GM18499 (cell line): Measurements from ENCODE around the gene GXYLT2.
A peak's percentile ranks its signal among the peaks of the same experiment; 100 is the strongest.
"Not testable (repeated sequence)": the region's sequence is repeated elsewhere in the genome, so short reads cannot be mapped to it uniquely, and the experiment has no call there.

Experiments used
- ATAC-seq: cut with Tn5 transposase; IDR thresholded peaks from one replicate; pipeline ENCODE4 v1.9.1; 2021; ENCODE audit warnings: moderate number of reproducible peaks; ENCODE audit not compliant: insufficient read depth, unreplicated experiment

Gene GXYLT2

DNA sequence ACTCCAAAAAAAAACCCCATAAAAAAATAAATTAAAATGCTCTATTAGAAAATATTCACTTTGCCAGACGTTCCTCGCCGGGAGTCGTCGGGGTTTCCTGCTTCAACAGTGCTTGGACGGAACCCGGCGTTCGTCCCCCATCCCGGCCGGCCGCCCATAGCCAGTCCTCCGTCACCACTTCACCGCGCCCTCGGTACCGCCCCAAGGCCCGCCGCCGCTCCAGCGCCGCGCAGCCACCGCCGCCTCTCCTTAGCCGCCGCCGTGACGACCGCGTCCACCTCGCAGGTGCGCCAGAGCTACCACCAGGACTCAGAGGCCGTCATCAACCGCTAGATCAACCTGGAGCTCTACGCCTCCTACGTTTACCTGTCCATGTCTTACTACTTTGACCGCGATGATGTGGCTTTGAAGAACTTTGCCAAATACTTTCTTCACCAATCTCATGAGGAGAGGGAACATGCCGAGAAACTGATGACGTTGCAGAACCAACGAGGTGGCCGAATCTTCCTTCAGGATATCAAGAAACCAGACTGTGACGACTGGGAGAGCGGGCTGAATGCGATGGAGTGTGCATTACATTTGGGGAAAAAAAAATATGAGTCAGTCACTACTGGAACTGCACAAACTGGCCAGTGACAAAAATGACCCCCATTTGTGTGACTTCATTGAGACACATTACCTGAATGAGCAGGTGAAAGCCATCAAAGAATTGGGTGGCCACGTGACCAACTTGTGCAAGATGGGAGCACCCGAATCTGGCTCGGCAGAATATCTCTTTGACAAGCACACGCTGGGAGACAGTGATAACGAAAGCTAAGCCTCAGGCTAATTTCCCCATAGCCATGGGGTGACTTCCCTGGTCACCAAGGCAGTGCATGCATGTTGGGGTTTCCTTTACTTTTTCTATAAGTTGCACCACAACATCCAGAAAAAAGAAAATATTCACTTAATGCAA lies 41.2 kb downstream of the GXYLT2 start:
- ATAC-seq, result not testable (repeated sequence)

DNA sequence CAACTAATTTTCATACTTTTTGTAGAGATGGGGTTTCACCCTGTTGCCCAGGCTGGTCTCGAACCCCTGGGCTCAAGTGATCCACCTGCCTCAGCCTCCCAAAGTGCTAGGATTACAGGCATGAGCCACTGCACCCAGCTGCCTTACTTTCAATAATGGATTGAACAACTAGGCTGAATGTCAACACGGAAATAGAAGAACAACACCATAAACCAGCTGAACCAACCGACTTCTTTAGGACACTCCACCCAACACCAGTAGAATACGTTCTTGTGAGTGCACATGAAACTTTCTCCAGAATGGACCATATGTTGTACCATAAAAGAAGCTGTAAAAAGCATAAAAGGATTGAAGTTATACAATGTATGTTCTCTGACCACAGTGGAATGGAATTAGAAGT lies 42.9 kb downstream of the GXYLT2 start:
- ATAC-seq, result no peak

GRCh38 chr3:72932416-72932815 lies 44.6 kb downstream of the GXYLT2 start:
- ATAC-seq, result no peak

- peak; percentile 78 for ATAC-seq
Observed at GRCh38 chr3:72938471-72939265, 50.8 kb downstream of the GXYLT2 start.

DNA sequence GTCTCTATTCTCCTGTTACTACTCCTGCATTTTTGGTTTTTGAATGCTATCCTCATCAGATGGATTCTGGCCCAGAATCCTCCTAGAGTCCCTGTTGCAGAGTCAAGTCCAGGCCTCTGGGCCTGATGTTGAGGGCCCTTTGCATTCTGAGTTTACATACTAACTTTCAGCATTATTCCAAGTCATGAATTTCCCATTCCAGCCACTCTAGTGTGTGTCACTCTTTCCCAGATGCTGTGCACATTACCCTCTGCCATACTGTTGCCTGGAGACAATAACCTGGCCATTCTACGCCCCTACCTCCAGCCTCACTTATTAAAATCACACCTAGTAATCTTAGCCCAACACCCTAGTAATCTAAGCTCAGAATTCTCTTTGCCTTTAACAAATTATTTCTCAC lies 53.4 kb downstream of the GXYLT2 start:
- no peak for ATAC-seq

- no peak for ATAC-seq
Observed at GRCh38 chr3:72942427-72942826, 54.6 kb downstream of the GXYLT2 start.

- ATAC-seq, result no peak
Observed at GRCh38 chr3:72944696-72945095, 56.9 kb downstream of the GXYLT2 start.

GRCh38 chr3:72947715-72948490 lies 60.1 kb downstream of the GXYLT2 start:
- no peak for ATAC-seq

GRCh38 chr3:72949016-72949415 lies 61.2 kb downstream of the GXYLT2 start:
- no peak for ATAC-seq

- ATAC-seq, result no peak
Observed at GRCh38 chr3:72950372-72950771, 62.5 kb downstream of the GXYLT2 start.

GRCh38 chr3:72950801-72951200 lies 63.0 kb downstream of the GXYLT2 start:
- no peak for ATAC-seq

- ATAC-seq, result no peak
Observed at GRCh38 chr3:72951259-72951722, 63.4 kb downstream of the GXYLT2 start.

DNA sequence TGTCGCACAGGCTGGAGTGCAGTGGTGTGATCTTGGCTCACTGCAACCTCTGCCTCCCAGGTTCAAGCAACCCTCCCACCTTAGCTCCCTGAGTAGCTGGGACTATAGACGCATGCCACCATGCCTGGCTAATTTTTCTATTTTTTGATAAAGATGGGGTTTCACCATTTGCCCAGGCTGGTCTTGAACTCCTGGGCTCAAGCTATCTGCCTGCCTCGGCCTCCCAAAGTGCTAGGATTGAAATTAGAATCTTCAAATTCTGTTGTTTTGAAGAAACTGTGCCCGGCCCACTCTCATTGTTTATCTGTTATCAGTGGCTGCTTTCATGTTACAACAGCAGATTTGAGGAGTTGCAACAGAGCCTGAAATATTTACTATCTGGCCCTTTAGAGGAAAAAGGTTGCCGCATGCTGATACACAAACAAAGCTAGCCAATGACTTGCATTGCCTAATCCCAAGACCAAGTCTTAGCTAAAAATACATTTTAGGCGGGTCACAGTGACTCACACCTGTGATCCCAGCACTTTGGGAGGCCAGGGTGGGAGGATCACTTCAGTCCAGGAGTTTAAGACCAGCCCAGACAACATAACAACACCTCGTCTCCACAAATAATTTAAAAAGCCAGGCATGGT lies 65.6 kb downstream of the GXYLT2 start:
- ATAC-seq, result no peak

- ATAC-seq, result no peak
Observed at GRCh38 chr3:72957297-72957696, 69.5 kb downstream of the GXYLT2 start.

- no peak for ATAC-seq
Observed at GRCh38 chr3:72959336-72959735, 71.5 kb downstream of the GXYLT2 start.

- no peak for ATAC-seq
Observed at GRCh38 chr3:72960812-72961518, 73.1 kb downstream of the GXYLT2 start.

DNA sequence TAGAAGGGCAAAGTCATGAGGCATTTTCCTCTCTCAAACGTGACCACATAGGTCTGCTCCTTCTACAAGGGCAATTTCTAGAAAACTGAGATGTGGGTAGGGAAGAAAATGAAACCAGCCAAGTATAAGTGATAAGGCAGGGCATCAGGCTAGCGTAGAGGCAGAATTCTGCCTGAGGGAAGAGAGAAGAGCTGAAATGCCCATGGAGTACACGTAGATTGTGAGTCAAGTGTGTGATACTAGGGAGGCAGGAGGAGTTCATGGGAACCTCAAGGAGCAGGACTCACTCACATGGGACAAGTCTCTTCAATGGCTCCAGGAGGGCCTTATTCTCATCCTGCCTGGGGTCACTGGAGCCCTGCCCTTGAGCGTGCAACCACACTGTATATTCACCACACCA lies 73.9 kb downstream of the GXYLT2 start:
- ATAC-seq, result no peak

DNA sequence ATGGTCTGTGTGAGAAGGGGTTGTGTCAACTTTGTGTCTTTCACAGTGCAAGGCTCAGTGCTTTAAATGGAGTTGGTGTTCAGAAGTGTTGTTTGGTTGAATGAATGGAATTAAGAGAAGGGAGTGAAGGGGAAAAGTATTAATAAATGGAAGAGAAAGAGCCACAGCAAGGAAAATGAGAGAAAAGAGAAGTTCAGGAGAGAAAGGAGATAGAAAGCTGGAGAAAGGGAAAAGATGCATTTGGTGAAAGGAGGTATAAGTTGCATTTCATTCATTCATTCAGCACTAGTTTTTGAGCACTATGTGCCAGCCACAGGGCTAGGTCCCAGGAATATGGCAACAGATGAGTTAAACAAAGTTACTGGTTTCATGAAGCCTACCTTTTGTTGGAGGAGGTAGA lies 74.5 kb downstream of the GXYLT2 start:
- ATAC-seq, result no peak

DNA sequence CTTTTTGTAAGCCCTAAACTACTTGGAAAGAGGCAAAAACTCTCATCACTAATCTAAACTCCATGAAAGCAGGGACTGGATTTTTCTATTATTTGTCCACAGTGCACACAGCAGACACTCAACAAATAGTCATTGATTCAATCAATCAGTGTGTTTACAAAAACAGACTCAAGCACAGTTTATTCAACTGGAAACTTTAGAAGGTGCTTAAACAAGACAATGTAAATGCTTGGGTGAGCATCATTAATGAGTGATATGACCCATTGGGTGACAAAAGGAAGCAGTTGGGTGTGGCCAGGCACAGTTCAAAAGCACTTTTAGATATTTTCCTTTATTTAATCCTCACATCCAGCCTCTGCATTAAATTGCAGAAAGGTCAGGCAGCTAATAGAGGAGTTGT lies 76.8 kb downstream of the GXYLT2 start:
- no peak for ATAC-seq
